GM19467 (cell line): ENCODE data around the gene EIF2B5.

Source experiments
- ATAC-seq: cut with Tn5 transposase; IDR thresholded peaks from one replicate; pipeline ENCODE4 v1.9.1; 2021; ENCODE audit warnings: mild to moderate bottlenecking, moderate library complexity; ENCODE audit not compliant: unreplicated experiment

Gene EIF2B5

GRCh38 chr3:184192889-184193288 lies 57.7 kb downstream of the EIF2B5 start:
- no peak for ATAC-seq

- no peak for ATAC-seq
Measured at GRCh38 chr3:184193991-184194539, 58.9 kb downstream of the EIF2B5 start.
